ENCODE measurements around the gene TGM2. TPM values are rescaled to one million over a fixed set of nuclear protein-coding genes. Genes with fewer than 3 reads are reported as not detected.
"Not testable (repeated sequence)": the region's sequence is repeated elsewhere in the genome, so short reads cannot be mapped to it uniquely, and the experiment has no call there.

TGM2 gene
- total RNA-seq, 4 donors from 2014 or later = 31.4 to 216 (median 145) TPM

DNA sequence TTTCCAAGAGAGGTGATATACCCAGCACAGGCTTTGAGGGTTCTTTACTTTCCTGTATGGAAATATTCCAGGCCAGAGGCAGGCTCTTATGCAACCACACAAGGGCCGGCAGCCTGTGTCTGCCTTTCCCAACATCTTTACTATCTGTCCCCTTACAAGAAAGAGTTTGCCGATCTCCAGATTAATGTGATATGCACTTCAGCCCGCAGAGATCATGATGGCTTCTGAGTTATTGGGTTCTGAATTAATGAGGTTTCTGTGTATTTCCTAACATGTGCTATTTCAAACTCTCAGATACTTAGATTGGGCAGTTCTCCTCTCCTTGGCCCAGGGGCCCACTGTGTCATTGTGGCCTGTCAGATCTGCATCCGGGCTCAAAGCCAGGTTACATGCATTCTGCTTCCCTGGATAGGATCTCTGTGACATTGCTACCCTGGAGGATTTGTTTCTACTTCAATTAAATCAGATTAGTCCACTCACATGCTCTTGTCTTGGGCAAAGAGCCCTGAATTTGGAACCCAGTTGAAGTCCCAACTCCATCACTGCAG, 56.6 kb downstream of the TGM2 start:
- H3K27ac ChIP-seq = peak overlapping the region in 3 of 4 donors; percentile 46 to 86 (median 85)

DNA sequence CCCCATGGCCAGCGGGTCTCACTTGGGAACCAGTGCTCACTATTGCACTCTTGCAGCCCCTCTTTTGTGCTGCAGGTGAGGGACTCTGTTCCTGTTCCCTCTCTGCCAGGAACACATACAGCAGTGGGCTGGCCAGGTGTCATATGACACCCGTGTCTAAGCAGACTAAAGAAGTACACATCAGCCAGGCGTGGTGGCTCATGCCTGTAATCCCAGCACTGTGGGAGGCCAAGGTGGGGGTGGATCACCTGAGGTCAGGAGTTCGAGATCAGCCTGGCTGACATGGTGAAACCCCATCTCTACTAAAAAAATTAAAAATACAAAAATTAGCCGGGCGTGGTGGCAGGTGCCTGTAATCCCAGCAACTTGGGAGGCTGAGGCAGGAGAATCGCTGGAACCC, 57.2 kb downstream of the TGM2 start:
- DNase-seq = peak in 1 of 3 donors; percentile 33
- not testable (repeated sequence) for H3K36me3 ChIP-seq
- H3K4me1 ChIP-seq = peaks cover 0 to 33% (median 3%) of the 10 kb centered on the region in 4 donors

More for the DNA sequence above, 56.6 kb downstream of the TGM2 start:
- TF ChIP-seq, protein P1, sequence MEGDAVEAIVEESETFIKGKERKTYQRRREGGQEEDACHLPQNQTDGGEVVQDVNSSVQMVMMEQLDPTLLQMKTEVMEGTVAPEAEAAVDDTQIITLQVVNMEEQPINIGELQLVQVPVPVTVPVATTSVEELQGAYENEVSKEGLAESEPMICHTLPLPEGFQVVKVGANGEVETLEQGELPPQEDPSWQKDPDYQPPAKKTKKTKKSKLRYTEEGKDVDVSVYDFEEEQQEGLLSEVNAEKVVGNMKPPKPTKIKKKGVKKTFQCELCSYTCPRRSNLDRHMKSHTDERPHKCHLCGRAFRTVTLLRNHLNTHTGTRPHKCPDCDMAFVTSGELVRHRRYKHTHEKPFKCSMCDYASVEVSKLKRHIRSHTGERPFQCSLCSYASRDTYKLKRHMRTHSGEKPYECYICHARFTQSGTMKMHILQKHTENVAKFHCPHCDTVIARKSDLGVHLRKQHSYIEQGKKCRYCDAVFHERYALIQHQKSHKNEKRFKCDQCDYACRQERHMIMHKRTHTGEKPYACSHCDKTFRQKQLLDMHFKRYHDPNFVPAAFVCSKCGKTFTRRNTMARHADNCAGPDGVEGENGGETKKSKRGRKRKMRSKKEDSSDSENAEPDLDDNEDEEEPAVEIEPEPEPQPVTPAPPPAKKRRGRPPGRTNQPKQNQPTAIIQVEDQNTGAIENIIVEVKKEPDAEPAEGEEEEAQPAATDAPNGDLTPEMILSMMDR (IDR thresholded peaks at IDR 0.05) = no peak
- Histone ChIP-seq H3K4me1 (peaks cover 0 to 33% (median 3%) of the 10 kb centered on the region in 4 donors), H3K27me3 (no peaks in the 10 kb centered on the region), H3K9me3 (no peaks in the 10 kb centered on the region), H3K4me3 (no peak overlapping the region), H3K36me3 (no peaks in the 10 kb centered on the region)
- DNase-seq = peak in 1 of 3 donors; percentile 44

GRCh38 chr20:38107386-38107785, 57.7 kb downstream of the TGM2 start:
- not testable (repeated sequence) for H3K36me3 ChIP-seq, H3K4me3 ChIP-seq, DNase-seq, H3K27me3 ChIP-seq, H3K9me3 ChIP-seq, H3K27ac ChIP-seq
- peaks cover 0 to 33% (median 3%) of the 10 kb centered on the region in 4 donors for H3K4me1 ChIP-seq

More for the DNA sequence above, 57.2 kb downstream of the TGM2 start:
- not testable (repeated sequence) for H3K4me3 ChIP-seq, H3K27me3 ChIP-seq, H3K9me3 ChIP-seq
- H3K27ac ChIP-seq = peak overlapping the region in 2 of 4 donors; percentile 46 to 86

DNA sequence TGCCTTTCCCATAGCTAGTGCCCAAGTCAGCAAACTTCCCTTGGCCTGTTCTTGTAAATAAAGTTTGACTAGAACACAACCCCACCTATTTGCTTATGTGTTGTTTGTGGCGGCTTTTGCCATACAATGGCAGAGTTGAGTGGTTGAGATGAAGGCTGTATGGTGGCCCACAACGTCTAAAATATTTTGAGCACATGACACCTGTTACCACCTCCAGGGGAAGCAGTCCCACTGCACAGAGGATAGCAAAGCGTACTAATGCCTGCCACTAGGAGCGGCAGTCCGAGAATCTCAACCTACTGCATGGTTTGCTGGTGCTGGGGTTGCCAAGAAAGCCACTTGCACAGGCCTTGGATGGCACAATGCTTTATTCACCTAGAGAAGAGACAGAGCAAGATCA, 58.6 kb downstream of the TGM2 start:
- Histone ChIP-seq H3K4me3 (no peak overlapping the region), H3K9me3 (no peaks in the 10 kb centered on the region), H3K27ac (no peak overlapping the region), H3K4me1 (peaks cover 0 to 32% (median 3%) of the 10 kb centered on the region in 4 donors), H3K27me3 (no peaks in the 10 kb centered on the region), H3K36me3 (no peaks in the 10 kb centered on the region)
- DNase-seq = peak in 1 of 3 donors; percentile 19
- TF ChIP-seq, protein P1 (IDR thresholded peaks at IDR 0.05) = no peak
- no peak for TF ChIP-seq POLR2A (IDR thresholded peaks at IDR 0.05)

DNA sequence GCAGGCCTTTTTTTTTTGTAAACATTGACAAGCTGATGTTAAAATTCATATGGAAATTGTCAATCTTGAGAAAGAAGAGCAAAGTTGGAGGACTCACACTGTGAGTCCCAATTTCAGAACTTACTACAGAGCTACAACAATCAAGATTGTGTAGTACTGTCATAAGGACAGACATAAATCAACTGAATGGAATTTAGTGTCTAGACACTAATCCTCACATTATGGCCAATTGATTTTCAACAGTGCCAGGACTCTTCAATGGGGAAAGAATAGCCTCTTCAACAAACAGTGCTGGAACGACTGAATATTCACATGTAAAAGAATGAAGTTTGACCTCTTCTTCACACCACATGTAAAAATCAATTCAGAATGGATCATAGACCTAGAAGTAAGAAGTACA, 60.8 kb downstream of the TGM2 start:
- H3K4me3 ChIP-seq = no peak overlapping the region
- TF ChIP-seq, protein P1 (IDR thresholded peaks at IDR 0.05) = no peak
- no peak for TF ChIP-seq POLR2A (IDR thresholded peaks at IDR 0.05)

GRCh38 chr20:38102206-38102605, 62.9 kb downstream of the TGM2 start:
- not testable (repeated sequence) for H3K4me3 ChIP-seq, H3K27ac ChIP-seq, H3K4me1 ChIP-seq, H3K36me3 ChIP-seq, H3K9me3 ChIP-seq, DNase-seq, H3K27me3 ChIP-seq

More for the DNA sequence above, 60.8 kb downstream of the TGM2 start:
- no peak for DNase-seq
- Histone ChIP-seq H3K4me1 (peaks cover 0 to 13% (median 0%) of the 10 kb centered on the region in 4 donors), H3K27me3 (no peaks in the 10 kb centered on the region), H3K36me3 (no peaks in the 10 kb centered on the region), H3K9me3 (no peaks in the 10 kb centered on the region), H3K27ac (no peak overlapping the region)

GRCh38 chr20:38098952-38099351, 66.1 kb downstream of the TGM2 start:
- Histone ChIP-seq H3K4me3 (no peak overlapping the region), H3K36me3 (no peaks in the 10 kb centered on the region), H3K27me3 (no peaks in the 10 kb centered on the region), H3K27ac (no peak overlapping the region), H3K4me1 (peaks cover 0 to 14% (median 8%) of the 10 kb centered on the region in 4 donors), H3K9me3 (no peaks in the 10 kb centered on the region)
- TF ChIP-seq POLR2A (IDR thresholded peaks at IDR 0.05) = no peak
- TF ChIP-seq, protein P1 (IDR thresholded peaks at IDR 0.05) = no peak
- no peak for DNase-seq
